GM12878 (cell line): ENCODE results near the gene DPH1. TPM values are rescaled to one million over a fixed set of nuclear protein-coding genes. Genes with fewer than 3 reads are reported as not detected.

ENCODE experiments used
- ATF7 ChIP-seq: fragments of 450-650 bp; IDR thresholded peaks from 2 replicates; pipeline ENCODE4 v1.6.1; 2016; ENCODE audit warnings: low read depth, mild to moderate bottlenecking
- CHD1 ChIP-seq: IDR thresholded peaks from 2 replicates; pipeline ENCODE4 v1.6.1; 2012; ENCODE audit warnings: low read depth, low read length, improper control_type of control experiment
- CHD2 ChIP-seq: IDR thresholded peaks from 2 replicates; pipeline ENCODE4 v1.6.1; 2011; ENCODE audit warnings: low read depth, low read length, improper control_type of control experiment, borderline replicate concordance
- DPF2 ChIP-seq: fragments of 450-650 bp; IDR thresholded peaks from 2 replicates; pipeline ENCODE4 v1.6.1; 2017; ENCODE audit warnings: mild to moderate bottlenecking
- EZH2 ChIP-seq: IDR thresholded peaks from 2 replicates; pipeline ENCODE4 v1.6.1; 2012; ENCODE audit warnings: low read depth, mild to moderate bottlenecking, control low read depth, inconsistent platforms, low read length, borderline replicate concordance; ENCODE audit not compliant: control insufficient read depth
- GATAD2B ChIP-seq: fragments of 450-650 bp; conservative IDR thresholded peaks from 2 replicates; pipeline ENCODE4 v1.6.1; 2017; ENCODE audit warnings: low read depth, mild to moderate bottlenecking, moderate library complexity
- IRF3 ChIP-seq: fragments of 450-650 bp; IDR thresholded peaks from 2 replicates; pipeline ENCODE4 v1.6.1; 2014; ENCODE audit warnings: mild to moderate bottlenecking
- LARP7 ChIP-seq: fragments of 450-650 bp; IDR thresholded peaks from 2 replicates; pipeline ENCODE4 v1.6.1; 2017; ENCODE audit warnings: mild to moderate bottlenecking
- MYB ChIP-seq: fragments of 150-350 bp; IDR thresholded peaks from 2 replicates; pipeline ENCODE4 v1.6.1; 2014; ENCODE audit warnings: mild to moderate bottlenecking, low read depth, low read length, borderline replicate concordance
- NFXL1 ChIP-seq: fragments of 450-650 bp; IDR thresholded peaks from 2 replicates; pipeline ENCODE4 v1.6.1; 2017; ENCODE audit warnings: antibody characterized with exemption, mild to moderate bottlenecking, borderline replicate concordance
- RUNX3 ChIP-seq: IDR thresholded peaks from 2 replicates; pipeline ENCODE4 v1.6.1; 2012; ENCODE audit warnings: low read length, inconsistent platforms
- SPI1 ChIP-seq: IDR thresholded peaks from 2 replicates; pipeline ENCODE4 v1.6.1; 2011; ENCODE audit warnings: low read depth, mild to moderate bottlenecking, low read length, moderate library complexity, borderline replicate concordance; ENCODE audit not compliant: insufficient read depth
- ZNF217 ChIP-seq: fragments of 450-650 bp; IDR thresholded peaks from 2 replicates; pipeline ENCODE4 v1.6.1; 2017; ENCODE audit warnings: antibody characterized with exemption, mild to moderate bottlenecking
- ZNF384 ChIP-seq: IDR thresholded peaks from 2 replicates; pipeline ENCODE4 v1.6.1; 2012; ENCODE audit warnings: low read depth, mild to moderate bottlenecking, low read length, improper control_type of control experiment, borderline replicate concordance
- ZNF687 ChIP-seq: fragments of 450-650 bp; IDR thresholded peaks from 2 replicates; pipeline ENCODE4 v1.6.1; 2017; ENCODE audit warnings: mild to moderate bottlenecking, moderate library complexity
- polyA plus RNA-seq, 11 experiments: library from polyadenylated mRNA; depleted of rRNA in 4 of 11; unstranded in 6 of 11; stranded (reverse) in 5 of 11; fragments of >200 nt; fragmentation: Nextera tagmentation in 4 of 11; fragmentation: Illumina TruSeq in 1 of 11; extraction: Ambion mirVana in 4 of 11; extraction: Trizol in 1 of 11; gene quantifications; 1 replicate in 1 of 11; 2 replicates in 10 of 11; pipeline versions ENCODE4 v1.2.1 to v1.2.3, GENCODE V29; 2011 to 2016; ENCODE audit warnings: inconsistent platforms in 2 of 11, missing spikeins in 2 of 11, low read depth in 1 of 11
- total RNA-seq, 4 experiments: library from RNA; depleted of rRNA in 3 of 4; stranded (reverse); fragments of >200 nt in 3 of 4; fragmentation: Illumina TruSeq in 1 of 4; extraction: Trizol in 1 of 4; gene quantifications; 2 replicates each; pipeline versions ENCODE4 v1.2.1 to v1.2.3, GENCODE V29; 2013 to 2021
- TF ChIP-seq, protein P1 (sequence below): fragments of 450-650 bp; IDR thresholded peaks from 2 replicates; pipeline ENCODE4 v1.6.1; 2018; ENCODE audit warnings: borderline replicate concordance, mild to moderate bottlenecking; ENCODE audit not compliant: partially characterized antibody
- TF ChIP-seq, protein P2 (sequence below): fragments of 450-650 bp; IDR thresholded peaks from 2 replicates; pipeline ENCODE4 v1.6.1; 2018; ENCODE audit warnings: mild to moderate bottlenecking, low read depth, moderate library complexity; ENCODE audit not compliant: partially characterized antibody
- TF ChIP-seq, protein P3 (sequence below): fragments of 450-650 bp; IDR thresholded peaks from 2 replicates; pipeline ENCODE4 v1.6.1; 2016; ENCODE audit warnings: mild to moderate bottlenecking

The DPH1 gene
- total and polyA plus RNA-seq, 10 of the 15 experiments (the other 5 are each of a cell fraction or from before 2014, with no cell fraction given), result 0.29 to 33.6 (median 20.2) TPM

- 0 out of 2 replicates have a peak, but pooled peaks have one; percentile 36 for TF ChIP-seq ZNF687
- 0 out of 2 replicates have a peak, but pooled peaks have one; percentile 17 for TF ChIP-seq ATF7
- no peak for TF ChIP-seq ZNF217
- no peak for TF ChIP-seq IRF3
- TF ChIP-seq, protein P1, sequence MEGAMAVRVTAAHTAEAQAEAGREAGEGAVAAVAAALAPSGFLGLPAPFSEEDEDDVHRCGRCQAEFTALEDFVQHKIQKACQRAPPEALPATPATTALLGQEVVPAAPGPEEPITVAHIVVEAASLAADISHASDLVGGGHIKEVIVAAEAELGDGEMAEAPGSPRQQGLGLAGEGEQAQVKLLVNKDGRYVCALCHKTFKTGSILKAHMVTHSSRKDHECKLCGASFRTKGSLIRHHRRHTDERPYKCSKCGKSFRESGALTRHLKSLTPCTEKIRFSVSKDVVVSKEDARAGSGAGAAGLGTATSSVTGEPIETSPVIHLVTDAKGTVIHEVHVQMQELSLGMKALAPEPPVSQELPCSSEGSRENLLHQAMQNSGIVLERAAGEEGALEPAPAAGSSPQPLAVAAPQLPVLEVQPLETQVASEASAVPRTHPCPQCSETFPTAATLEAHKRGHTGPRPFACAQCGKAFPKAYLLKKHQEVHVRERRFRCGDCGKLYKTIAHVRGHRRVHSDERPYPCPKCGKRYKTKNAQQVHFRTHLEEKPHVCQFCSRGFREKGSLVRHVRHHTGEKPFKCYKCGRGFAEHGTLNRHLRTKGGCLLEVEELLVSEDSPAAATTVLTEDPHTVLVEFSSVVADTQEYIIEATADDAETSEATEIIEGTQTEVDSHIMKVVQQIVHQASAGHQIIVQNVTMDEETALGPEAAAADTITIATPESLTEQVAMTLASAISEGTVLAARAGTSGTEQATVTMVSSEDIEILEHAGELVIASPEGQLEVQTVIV, result no peak
- no peak for TF ChIP-seq ZNF384
- TF ChIP-seq GATAD2B, result no peak
- TF ChIP-seq, protein P2, sequence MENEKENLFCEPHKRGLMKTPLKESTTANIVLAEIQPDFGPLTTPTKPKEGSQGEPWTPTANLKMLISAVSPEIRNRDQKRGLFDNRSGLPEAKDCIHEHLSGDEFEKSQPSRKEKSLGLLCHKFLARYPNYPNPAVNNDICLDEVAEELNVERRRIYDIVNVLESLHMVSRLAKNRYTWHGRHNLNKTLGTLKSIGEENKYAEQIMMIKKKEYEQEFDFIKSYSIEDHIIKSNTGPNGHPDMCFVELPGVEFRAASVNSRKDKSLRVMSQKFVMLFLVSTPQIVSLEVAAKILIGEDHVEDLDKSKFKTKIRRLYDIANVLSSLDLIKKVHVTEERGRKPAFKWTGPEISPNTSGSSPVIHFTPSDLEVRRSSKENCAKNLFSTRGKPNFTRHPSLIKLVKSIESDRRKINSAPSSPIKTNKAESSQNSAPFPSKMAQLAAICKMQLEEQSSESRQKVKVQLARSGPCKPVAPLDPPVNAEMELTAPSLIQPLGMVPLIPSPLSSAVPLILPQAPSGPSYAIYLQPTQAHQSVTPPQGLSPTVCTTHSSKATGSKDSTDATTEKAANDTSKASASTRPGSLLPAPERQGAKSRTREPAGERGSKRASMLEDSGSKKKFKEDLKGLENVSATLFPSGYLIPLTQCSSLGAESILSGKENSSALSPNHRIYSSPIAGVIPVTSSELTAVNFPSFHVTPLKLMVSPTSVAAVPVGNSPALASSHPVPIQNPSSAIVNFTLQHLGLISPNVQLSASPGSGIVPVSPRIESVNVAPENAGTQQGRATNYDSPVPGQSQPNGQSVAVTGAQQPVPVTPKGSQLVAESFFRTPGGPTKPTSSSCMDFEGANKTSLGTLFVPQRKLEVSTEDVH, result no peak
- no peak for TF ChIP-seq LARP7
- TF ChIP-seq CHD2, result no peak
- TF ChIP-seq MYB, result no peak
- peak; percentile 16; the same call in 1 of the 2 replicates for TF ChIP-seq RUNX3
- no peak for TF ChIP-seq CHD1
- TF ChIP-seq DPF2, result no peak
- TF ChIP-seq NFXL1, result no peak
- TF ChIP-seq SPI1, result peak; percentile 34; the same call in 1 of the 2 replicates
- TF ChIP-seq, protein P3, sequence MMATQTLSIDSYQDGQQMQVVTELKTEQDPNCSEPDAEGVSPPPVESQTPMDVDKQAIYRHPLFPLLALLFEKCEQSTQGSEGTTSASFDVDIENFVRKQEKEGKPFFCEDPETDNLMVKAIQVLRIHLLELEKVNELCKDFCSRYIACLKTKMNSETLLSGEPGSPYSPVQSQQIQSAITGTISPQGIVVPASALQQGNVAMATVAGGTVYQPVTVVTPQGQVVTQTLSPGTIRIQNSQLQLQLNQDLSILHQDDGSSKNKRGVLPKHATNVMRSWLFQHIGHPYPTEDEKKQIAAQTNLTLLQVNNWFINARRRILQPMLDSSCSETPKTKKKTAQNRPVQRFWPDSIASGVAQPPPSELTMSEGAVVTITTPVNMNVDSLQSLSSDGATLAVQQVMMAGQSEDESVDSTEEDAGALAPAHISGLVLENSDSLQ, result peak; percentile 75
- TF ChIP-seq EZH2, result no peak
These were observed 818 bp downstream of the DPH1 start (continued) for GRCh38 chr17:2030779-2031163.
